ENCODE results near the gene SPATA6L.

SPATA6L gene

DNA sequence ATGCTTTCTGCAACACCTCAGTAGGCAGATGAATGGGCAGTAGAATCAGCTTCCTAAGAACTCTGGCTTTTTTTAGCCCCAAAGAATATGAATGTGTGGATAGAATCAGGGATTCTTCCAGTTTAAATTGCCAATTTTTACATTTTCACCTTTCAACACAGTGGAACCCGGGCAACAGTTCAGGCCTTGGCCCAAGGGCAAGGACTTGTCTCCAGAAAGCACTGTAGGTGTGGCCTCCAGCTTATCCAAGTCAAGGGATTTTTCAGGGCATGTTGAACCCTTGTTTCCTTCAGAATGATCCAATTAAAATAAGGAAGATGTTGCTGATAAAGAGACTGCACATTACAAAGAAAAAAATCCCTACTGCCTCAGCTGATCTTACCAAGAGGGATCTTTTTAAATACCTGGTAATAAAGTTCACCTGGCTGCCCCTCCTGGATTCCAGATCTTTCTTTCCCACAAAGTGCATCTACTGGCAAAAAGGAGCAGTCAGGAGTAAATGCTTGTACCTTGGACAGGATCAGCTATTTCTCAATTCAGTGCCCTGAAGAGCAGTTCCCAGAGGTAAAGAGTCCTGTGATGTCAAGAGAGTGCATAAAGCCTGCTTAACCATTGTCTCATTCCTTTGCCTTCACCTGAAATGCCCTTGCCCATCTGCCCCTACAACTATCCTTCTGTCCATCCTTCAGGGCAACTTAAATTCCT lies 84.3 kb downstream of the SPATA6L start:
- no peak for DNase-seq

DNA sequence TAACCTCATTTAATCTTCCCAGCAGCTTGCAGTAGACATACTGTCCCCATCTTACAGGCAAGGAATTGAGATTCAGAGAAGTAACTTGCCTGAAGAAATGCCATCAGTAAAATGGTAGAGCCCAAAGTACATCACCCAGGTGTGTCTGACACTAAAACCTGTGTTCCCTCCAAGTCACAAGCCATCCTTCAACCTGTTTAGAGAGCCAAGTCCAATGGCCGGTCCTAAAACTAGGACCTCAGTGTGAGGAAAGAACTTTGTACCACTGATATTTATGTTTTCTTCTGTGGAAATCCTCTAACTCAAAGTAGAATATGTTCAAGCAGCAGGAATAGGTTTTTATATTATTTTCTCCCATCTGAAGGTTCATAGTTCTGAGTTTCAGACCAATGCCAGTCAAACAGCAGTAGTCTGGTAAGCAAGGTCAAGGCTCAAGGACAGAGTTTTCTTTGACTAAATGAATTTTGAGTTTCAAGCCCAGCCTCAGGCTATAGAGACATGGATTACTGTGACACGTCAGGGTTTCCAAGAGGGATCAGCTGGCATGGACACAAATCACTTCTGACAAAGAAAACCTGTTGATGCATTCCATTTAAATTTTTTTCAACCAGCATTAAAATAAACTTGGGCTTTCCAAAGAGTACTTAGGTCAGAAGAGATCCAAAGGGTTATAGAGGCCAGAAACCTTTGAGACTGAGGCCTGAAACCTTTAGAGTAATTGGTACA lies 85.1 kb downstream of the SPATA6L start:
- no peak for DNase-seq

DNA sequence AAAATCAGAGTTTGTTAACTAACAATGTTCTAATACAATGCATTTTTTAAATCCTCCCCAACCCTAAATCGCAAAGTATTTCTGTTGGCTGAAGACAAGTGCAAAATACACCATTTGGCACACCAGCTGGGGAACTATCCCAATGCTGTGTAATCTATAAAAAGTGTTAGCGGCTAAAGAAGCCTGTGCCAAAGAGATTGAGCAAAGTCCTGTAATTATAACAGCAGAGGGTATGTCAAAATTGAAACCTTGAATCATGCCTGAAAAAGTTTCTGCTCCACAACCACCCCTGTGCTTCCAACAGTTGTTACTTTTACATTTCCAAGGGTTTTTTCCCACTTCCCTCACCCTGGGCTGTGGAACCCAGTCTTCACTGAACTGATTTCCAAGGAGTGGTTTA lies 87.3 kb downstream of the SPATA6L start:
- DNase-seq = no peak

DNA sequence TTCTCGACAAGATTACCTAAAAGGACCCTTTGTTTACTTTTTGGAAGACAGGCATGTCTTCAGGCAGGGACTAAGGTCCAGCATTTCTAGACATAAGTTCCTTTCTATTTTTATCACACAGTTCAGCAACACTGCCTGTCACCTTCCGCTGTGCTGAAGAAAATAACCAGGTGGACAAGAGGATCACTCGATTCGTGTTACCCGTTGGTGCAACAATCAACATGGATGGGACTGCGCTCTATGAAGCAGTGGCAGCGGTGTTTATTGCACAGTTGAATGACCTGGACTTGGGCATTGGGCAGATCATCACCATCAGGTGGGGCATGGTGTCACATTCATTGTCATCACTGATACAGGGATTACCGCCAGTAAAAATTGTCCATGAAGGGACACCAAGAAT lies 89.8 kb downstream of the SPATA6L start:
- no peak for DNase-seq

DNA sequence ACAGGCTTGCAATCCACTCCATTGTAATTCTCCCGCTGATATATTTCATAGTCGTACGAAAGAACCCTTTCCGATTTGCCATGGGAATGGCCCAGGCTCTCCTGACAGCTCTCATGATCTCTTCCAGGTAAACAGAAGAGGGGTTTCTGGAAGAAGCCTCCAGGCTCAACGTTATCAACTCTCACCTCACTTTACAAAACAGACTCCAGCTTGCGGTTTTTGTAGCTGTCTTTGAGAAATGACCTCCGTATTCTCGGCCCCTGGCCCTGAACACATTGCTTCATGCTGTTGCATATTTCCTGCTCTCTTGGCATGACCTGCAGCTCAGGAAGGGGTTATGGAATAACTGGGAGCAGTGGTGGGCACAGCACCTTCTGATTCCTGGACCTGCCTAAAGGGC lies 90.3 kb downstream of the SPATA6L start:
- no peak for DNase-seq

DNA sequence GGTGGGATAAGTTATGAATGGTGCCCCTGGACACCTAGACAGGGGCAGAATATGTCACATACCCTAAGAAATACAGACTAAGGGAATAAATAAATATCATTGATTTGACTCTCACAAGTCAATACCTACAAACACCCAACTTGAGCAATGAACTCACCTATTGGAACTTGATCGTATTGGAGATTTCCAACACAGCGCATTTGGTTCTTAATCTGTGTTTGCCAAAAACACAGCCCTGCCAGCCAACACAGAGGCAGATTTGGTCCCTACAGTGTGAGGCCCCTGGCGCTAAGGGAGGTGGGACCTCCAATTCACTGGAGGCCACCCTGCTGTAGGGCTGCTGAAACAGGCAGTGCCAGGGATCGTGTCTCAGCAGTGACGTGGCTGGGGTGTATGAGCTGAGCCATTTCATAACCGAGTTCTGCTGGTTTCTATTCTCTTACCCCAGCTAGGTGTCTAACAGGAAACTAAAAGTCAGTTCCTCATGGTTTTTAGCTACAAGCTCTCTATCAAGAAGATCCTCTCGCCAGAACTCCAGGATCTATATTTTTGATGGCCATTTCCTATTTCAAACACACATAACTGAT lies 91.5 kb downstream of the SPATA6L start:
- DNase-seq = no peak

DNA sequence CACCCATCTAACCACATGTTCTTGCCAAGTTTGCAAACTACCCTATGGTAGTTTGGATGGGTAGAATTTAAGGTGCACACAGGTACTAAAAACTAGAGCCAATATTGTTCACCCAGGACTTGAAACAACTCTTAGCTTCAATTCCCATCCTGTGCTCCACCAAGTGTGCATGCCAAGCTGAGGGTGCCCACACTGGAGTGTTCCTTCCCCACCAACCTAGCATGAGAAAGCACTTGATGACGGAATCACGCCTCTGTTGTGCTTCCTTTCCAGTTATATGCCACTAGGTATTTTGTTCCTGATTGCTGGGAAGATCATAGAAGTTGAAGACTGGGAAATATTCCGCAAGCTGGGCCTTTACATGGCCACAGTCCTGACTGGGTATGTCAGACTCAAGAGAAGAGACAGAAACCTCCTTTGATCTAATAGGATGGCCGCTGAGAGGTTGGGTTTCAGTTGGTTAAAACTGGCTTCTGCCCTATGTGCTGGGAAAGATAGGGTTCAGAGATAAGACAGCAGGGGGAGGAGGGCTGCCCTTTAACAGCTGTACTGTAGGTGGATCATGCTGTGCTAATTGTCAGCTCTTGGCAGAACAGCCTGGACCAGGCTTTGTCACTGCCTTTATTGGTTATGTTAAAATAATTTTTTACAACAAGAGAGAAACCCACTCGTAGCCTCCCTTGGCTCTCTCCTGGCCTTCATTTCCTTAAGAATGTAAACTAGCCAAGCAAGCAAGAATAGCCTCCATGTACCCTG lies 92.5 kb downstream of the SPATA6L start:
- no peak for DNase-seq

DNA sequence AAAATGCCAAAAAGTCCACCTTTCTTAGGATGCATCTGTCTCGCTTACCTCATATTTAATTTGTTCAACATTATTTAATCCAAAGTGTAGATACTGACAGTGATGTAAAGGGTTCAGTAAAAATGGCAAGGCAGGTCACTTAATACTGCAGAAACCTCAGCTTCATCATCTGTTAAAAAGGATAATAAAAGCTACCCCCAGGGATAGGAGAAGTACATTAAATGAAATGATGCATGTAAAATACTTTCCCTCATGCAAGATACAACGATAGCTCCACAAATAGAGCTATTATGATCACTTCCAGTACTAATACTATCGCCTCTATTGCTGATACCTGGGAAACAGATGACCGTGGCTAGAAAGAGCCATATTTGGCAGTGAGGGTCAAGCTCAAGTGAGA lies 93.1 kb downstream of the SPATA6L start:
- DNase-seq = no peak

DNA sequence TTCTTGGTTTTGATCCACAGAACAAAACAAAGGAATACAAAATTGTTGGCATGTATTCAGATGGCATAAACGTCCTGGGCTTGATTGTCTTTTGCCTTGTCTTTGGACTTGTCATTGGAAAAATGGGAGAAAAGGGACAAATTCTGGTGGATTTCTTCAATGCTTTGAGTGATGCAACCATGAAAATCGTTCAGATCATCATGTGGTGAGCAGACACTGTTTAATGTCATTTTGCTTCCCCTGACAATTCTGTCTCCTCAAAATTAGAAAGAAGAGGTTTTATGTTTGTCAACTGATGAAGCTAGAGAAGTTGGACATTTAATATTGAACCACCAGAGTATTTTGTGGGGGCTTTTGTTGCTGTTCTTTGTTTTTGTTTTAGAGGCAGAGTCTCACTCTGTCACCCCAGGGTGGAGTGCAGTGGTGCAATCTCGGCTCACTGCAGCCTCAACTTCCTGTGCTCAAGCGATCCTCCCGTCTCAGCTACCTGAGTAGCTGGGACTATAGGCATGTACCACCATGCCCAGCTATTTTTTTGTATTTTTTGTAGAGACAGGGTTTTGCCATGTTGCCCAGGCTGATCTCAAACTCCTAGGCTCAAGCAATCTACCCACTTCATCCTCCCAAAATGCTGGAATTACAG lies 94.0 kb downstream of the SPATA6L start:
- DNase-seq = peak; percentile 16

DNA sequence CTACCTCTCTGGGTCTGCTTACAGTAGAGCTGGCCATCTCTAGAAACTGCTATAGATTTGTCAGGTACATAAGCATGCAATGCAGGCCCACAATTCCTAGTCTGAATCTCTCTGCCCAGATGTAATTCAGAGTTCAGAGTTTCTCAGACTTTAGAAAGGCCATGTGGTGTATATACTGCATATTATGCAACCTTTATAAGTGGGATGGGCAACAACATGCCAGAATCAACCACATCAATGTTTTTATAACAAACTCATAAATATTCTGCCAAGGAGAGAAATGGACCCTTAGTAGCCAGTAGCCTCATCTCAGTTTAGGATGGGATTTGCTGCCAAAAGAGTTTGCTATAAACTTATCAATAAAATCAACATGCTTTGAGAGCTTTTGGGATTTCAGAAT lies 97.2 kb downstream of the SPATA6L start:
- DNase-seq = no peak

DNA sequence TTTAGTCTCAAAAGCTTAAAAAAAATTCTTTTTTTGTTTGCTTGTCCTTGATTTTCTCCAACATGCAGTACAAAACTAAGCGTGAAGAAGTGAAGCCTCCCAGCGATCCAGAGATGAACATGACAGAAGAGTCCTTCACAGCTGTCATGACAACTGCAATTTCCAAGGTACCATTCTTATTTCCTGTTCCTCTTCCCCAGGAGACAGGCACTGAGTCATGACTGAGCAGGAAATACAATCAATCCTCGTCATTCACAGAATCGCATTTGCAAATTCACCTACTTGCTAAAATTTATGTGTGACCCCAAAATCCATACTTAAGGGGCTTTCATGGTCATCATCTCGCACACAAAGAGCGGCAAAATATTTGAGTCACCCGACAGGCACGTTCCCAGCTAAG lies 98.7 kb downstream of the SPATA6L start:
- no peak for DNase-seq

DNA sequence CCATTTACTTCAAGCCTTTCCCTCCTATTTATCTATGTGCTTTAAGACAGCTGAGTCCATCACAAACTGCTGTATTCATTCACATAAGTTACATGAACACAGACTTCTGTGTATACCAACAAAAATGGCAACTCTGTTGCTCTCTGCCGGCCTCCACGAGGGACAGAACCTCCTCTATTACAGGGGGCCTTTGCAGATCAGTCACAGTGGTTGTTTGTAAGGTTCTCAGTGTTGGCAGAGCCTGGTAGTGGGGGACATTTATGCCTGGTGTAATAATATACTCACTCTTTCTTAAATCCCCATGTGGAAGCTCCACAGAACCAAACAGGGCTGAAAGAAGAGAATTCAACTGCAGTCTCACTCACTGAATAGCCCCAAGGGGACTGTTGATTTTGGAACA lies 99.5 kb downstream of the SPATA6L start:
- DNase-seq = no peak

DNA sequence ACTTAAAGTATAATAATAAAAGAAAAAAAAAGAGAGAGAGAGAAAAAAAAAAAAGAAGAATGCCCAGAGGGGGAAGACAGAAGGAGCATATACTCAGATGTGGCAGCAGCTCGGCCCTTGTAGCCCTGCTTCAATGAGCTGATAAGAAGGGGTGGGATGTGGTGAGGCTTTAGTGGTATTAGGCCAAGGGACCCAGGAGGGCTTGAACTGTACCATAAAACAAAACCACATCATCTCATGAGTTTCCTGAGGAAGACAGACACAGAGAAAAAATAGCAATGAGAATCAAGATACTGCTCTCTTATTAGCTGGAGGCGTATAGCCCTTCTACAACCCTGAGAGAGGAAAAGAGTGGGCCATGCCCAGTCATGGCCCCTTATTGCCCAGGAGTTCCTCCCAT lies 103.2 kb downstream of the SPATA6L start:
- no peak for DNase-seq

DNA sequence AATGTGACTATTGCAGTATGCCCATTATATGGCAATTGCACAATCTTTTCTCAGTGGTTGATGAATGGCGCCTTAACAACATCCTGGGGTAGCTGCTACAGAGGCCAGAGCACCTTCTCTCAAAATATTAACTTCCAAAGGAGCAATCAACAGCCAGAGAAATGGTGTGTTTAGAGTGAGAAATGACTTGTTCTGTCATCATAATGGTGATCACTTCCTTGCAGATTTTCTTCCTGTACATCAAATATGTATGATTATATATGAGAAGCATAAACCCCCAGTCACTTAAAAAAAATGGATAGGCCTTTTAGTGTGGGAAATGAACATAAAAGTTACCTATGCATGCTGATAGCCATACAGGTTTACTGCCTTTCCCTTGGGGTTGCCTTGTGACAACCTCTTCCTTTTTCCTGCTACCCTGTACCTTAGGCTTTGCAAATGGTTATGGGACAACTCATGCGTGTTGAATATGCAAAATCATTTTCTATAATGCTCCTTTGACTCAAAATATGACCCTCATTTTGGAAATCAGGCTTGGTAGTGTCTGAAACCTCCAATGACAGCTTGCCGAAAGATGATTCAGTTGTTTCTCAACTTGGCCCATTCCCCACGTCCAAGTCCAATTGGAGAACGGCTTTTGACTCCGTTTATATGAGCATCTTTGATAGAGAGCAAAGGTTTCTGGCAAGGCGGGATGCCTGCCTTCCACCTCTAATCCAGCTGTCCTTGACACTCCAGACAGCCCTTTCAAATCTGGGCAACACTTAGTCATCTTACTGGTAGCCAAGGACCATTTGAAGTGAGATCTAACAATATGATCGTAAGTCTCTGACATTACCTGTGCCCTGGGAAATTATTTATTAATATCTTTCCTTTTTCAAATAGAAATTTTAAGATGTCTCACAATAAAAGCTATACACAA lies 106.8 kb downstream of the SPATA6L start:
- no peak for DNase-seq

DNA sequence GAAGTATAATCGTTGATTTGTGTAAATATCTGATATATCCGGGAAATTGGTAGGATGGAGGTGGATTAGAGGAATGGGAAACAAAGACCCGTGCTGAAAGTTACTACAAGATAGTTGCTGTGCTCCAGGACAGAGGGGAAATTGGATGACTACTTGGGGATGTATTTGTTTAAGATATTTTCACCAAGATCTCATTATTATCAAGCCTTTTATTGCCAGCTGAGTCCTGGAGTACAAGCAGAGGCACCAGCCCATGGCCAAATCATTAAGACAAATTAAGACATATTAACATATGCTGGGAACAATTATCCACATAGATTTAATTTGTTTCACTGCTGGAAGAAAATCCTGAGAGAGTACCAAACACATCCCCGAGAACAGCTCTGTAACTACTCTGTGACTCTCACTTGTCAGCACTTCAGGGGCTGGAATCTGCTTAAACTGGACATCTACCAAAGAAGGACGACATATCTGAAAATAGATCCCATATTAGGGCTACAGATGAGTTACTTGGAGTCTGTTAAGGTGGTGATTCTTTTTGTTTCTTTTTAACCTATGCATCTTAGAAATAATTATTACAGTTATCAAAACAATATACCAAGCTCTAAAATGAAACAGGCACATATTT lies 107.8 kb downstream of the SPATA6L start:
- no peak for DNase-seq

DNA sequence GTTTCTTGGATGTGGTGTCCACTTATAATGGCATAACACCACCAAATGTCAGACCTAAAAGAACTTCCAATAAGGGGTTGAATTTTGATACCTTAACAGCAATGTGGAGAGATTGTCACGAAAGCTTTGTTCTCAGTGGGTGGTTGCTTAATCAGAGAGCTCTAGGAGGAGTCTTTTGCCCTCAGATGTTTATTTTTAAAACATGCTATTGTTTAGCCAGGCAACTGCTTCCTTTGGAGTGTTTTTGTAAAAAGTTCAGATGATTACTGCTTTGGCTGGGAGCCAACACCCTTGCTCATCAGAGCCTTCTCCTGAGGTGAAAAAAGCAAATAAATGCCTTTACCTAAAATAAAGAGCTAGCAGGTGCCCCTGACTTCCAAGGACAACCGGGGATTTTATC lies 111.0 kb downstream of the SPATA6L start:
- peak; percentile 12 for DNase-seq

DNA sequence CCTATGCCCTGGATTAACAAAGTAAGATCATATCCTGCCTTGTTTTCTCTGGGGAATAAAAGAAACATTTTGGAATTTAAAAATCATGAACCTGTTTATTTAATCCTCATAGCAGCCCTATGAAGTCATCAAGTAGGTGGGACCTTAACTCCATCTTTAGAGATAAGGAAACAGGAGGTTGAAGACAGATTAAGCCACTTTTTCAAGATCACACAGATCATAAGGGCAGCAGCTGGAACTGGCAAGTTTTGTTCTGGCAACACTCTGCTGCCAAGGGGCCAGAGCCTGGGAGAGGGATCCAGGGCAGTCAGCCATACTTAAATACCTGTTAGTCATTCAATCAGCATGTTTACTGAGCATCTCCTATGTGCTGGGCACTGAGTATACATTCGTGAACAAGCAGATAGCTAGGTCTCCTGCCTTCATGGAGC lies 112.3 kb downstream of the SPATA6L start:
- DNase-seq = no peak

DNA sequence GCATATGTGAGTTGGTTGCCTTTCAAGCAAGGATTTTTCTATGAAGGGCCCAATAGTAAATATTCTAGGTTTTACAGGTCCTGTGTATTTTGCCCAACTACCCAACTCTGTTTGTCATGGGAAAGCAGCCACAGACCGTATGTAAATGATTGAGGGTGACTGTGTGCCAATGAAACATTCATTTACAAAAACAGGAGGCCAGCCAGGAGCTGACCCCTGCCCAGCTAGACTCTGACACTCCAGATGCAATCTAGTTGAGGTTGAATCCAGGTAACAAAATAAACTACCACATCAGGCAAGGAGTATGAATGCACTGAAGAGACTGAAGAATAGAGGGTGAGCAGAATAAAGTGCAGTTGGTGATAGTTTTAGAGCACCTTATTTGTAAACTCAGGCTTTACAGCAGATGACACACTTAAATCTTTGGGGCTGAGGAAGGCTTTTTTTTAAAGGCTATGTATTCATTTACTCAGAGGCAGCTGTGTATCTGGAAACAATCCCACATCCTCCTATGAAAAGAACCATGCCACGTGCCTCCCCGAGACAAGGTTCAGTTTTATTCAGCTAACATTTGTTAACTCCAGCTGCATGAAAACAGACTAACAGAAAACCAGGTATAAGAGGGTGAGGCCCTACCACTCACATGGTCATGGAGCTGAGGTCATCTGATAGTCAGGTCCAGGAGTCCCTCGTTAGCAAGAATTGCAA lies 115.3 kb downstream of the SPATA6L start:
- no peak for DNase-seq

DNA sequence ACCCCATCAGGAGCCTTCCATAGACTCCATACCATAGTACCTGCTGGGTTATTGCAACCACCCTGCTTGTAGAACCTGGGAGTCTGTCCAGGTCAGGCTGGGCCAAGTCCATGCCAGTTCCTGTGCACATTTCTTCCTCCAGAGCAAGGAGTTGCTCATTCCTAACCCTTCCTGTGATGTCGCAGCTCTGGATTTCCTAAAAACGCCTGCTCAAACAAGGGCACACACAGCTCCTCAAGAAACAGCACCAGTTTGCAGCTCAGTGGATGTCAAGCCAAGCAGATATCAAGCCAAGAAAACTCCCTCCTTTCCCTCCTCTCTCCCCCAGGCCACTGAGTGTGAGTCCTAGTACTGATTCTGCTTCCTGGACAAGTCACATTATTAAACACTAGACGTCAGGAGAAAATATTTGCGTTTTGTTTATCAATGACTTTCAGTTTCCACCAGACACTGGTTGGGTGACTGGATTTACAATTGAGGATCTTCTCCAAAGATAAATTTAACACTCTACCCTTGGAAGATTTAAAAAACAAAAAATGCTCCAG lies 116.5 kb downstream of the SPATA6L start:
- no peak for DNase-seq
